ENCODE data around the gene HS6ST3.

Gene HS6ST3

DNA sequence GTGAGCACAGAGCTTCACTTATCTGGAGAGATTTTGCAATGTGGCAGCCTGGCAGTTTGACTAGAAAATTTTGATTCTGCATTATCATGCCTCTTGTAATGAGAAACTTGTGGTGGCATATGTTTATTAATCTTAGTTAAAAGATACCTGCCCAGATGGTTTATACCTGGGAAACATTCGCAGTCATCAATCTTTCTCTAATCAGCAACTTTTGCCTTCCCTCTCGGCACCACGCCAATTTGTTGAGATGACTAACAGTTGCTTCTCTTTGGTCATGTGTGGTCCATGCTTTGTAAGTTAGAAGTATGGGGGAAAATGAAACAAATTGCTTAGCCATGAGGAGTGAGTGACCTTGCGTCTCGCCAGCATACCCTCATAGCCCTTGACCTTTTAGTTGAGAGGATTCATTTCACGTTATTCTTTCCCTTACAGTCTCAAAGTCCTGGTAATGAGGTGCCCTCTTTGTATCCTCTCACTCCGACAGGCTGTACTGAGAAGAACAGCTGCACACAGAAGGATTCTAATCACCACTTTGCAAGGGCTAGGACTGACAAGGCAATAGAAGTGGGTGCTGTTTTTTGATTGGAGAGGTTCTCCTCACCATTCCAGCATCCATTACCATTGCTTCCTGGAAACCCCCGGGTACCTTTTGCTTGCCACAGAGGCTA is 703.0 kb downstream of the HS6ST3 start:
- DNase-seq (ENCODE audit: low read depth) = no peak

DNA sequence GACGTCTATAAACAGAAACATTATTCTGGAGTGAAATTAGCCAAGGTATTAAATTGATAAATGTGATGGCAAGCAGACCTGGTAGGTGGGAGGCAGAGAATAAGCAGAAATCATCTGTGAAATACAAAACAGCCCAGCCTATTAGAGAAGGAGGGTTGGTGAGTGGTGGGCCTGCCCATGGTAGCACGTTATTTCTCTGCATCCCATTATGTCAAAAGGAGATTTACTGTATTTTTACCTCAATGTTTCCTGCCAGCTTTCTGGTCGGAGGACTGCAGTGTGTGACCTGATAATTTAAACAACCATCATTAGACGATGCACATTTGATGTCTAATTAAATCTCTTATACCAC is 703.5 kb downstream of the HS6ST3 start:
- DNase-seq (ENCODE audit: low read depth) = no peak

DNA sequence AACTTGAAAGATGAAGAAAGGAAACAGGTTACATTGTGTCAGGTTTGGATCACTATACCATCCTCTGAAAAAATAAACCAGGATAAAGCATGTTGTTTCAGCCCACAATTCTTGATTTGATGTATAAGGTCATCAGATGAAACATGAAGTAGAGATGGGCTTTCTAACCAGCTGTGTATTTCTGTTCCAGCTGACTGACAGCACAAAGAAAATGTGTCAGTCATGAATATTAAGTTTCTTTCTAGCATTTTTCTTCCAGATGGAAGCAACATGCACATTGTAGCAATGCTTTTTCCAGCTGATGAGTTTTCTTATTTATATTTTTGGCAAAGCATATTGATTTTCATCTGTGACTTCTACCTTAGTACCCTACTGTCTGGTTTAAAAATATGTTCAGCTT is 704.8 kb downstream of the HS6ST3 start:
- DNase-seq (ENCODE audit: low read depth) = no peak

DNA sequence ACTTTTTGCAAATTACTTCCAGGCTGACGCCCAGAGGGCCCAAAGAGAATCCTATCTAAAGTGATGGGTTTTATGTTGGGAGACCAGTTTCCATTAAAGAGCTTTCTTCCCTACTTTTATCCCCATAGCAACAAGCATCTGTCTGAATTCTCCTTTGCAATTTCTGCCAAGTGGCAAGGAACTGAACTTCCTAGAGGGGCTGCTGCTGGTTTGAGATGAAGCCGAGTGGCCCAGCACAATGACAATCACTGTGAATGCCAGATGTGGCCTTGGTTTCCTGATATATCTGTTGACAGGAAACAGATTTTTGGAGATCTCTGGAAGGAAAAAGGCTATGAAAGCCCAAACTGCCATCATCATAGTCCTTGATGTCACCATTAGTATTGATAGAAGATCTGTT is 705.8 kb downstream of the HS6ST3 start:
- DNase-seq (ENCODE audit: low read depth) = no peak

DNA sequence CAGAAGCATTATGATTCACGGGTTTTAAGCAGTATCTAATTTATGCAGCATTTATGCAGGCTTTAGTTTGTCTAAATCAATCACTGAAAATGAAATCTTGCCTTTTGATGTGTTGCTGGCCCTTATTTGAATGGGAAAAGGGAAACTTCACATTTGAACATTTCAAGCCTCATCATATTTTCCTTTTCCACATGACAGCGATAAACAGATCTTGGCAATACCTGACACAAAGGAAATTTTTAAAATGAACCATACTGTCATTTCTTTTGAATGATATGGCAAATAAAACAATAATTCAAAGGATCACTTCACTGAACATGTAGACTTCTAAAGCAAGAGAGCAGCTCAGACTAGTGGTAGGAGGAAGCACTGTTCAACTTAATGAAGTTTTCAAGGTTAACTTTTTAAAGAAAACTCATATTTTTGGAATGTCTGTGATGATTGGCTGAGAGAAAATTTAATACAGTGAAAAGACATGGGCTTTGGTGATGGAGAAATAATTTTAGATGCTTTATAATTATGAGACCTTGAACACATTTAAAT is 706.3 kb downstream of the HS6ST3 start:
- DNase-seq (ENCODE audit: low read depth) = no peak

DNA sequence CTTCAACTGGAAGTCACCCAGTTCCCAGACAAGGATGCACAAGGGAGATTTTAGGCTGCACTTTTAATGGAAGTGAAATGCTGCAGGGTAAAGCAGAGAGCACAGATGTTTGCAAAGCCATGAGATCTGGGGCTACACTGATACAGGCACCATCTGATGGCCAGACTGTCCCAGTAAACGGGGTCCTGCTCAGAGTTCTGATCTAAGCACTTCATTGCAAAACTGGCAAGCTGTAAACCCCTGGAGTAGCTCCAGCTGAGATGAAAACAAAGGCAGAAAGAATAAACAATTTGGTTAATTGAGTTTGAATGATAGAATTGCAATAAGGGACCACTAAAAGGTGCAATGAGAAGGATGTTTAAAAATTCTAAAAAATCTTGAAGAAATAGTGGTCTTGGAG is 707.2 kb downstream of the HS6ST3 start:
- no peak for DNase-seq (ENCODE audit: low read depth)

DNA sequence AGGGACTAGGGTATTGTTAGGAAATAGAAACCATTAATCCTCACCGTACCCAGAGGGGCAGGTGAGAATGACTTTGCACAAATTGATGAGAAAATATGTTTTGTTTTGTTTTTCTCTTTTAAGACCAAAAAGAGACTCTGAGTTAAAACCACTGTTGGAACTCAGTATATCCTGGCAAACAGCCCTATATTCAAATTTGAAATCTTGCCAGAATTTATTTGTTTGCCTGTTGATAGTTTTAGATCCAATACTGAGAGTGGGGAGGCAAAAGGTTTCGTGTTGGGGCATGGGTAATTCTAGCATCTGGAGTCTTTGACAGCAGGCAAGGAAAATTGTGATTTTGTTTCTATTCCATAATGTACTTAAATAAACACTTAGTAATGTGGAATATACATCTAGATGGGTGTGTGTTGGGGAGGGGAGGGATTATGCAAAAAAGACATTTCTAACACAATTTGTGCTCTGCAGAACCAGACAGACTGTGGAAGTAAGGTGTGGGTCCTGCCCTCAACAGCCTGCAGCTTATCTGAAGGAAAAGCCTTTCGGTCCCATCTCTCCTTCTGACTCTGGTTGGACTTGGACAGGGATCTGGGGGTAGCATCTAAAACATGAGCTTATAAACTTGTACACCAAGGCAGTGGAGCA is 713.7 kb downstream of the HS6ST3 start:
- DNase-seq (ENCODE audit: low read depth) = no peak

DNA sequence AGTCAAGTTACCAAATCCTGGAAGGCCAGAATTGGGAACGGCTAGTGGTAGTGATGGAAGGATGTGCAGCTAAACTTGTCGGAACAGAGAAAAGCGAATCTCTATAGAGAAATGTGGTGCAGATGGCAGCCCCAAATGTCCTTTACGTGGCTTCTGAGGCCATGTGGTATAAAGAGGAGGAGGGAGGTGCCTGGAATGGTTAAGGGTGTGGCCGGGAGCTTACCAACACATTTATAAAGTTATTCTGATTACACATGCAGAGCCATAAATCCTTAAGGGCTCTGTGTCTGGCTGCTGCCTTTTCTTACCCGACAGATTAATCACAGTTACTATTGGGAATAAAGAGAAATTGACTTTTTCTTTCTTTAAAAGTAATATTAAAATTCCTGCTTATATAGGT is 714.3 kb downstream of the HS6ST3 start:
- no peak for DNase-seq (ENCODE audit: low read depth)

DNA sequence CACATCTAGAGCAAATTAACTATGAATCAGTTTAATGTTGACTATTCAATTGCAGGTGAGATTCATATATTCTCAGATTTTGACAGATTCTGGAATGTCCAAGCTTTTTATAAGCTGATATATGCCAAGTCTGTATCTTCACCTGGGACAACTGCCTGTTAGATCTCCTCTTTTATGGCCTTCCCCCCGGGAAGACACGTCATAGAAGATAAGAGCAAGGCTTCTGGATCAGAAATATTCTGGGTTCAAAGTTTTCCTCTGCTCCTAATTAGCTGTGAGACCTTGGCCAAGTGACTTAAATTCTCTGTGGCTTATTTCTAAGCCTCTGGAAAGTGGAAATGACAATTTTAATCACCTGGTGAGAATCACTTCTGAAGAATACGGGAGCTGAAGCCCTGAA is 716.8 kb downstream of the HS6ST3 start:
- no peak for DNase-seq (ENCODE audit: low read depth)

DNA sequence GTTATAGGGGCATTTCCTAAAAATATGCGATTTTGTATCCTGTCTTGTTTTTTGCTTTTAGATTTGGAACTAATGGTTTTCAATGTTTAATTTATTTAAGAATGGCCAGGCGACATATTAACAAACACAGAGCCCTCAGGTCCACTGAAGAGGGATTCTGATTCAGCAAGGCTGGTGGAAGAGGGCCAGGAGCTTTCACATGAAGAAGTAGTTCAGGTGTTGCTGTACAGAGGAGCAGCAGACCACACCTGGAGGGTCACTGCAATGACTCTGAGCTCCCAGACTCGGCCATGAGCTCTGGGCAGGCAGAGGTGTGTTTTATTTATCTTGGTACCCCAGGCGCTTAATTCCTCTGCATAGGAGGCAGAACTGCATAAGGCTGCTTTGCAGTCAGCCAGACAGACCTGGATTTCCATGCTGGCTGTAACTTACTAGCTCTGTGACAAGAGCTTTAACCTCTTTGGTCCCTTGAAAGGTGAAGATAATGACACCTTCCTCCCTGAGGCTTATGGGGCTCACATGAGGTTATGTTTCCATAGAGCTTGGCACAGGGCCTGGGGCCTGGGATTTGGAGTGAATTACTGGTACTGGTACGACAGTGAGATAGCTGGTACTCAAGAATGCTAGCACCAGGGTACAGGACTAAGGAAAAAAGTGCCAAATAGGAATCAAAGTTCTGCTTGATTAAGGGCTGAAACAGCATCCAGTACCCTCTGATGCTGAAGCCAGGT is 719.6 kb downstream of the HS6ST3 start:
- DNase-seq (ENCODE audit: low read depth) = no peak

DNA sequence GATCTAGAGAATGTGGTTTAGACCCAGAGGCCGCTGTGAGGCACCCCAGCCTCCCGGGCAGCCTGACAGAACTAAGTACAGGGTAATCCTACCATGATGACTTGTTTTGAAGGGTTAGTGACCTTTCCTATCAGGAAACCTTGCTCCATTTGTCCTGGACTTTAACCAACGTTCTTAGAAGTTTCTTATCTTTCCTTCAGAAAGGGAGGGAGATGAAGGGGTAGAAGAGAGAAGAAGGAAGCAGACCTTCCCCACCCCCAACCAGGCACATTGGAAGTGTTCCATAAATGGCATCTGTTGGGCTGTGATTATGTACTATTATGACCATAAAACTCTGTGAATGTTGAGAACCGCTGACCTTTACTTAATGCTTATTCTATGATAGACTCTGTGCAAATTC is 720.2 kb downstream of the HS6ST3 start:
- DNase-seq (ENCODE audit: low read depth) = no peak

DNA sequence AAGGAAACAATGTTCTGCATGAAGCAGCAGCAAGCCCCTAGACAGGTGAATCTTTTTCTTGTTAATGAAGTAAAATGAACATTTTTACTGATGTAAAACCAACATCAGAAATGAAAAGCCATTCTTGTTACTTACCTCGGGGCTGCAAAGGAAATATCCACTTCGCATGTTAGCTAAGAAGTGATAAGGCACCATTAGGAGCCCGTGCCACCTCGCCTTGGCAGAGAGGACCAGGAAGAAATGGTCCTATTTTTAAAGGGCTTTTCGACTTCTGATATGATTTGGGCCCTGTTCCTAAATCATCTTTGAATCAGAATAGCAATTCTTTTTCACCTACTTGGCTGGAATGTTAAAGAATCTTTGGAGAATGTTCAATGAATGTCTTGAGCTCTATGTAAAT is 721.1 kb downstream of the HS6ST3 start:
- DNase-seq (ENCODE audit: low read depth) = no peak

DNA sequence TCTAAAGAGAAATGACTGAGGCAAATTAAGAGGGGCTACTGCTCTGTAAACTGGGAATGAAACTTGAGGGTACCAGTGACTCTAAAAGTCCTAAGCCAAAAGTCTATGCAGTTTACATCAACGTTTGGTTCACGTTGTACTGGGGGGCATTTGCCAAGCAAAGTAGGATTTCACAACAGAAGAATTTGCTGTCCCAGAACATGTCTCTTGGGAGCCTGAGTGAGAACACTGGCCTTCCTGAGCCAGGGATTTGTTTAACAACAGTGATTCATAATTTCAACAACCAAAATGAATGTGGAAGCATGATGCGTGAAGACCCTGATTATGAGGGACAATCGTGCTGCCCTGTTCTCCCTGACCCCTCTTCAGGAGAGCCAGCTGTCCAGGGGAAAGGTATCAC is 726.4 kb downstream of the HS6ST3 start:
- no peak for DNase-seq (ENCODE audit: low read depth)

DNA sequence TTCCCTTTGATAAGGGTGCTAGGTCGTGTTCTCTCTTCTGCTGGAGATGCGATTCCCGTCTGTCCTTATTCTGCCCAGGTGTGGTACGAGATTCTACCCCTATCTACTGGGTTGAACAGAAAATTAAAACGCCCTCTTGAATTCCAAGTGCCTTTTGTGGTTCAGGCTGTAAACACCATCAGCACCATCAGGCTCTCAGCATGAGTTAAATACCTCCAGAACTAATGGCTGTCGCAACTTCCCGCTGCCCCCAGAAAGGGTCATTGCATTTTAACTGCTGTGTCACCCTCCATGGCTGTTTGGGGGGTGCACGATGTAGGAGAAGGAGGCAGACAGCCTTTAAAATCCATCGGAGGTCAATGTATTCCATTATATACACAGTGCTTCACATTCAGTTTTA is 727.0 kb downstream of the HS6ST3 start:
- no peak for DNase-seq (ENCODE audit: low read depth)

DNA sequence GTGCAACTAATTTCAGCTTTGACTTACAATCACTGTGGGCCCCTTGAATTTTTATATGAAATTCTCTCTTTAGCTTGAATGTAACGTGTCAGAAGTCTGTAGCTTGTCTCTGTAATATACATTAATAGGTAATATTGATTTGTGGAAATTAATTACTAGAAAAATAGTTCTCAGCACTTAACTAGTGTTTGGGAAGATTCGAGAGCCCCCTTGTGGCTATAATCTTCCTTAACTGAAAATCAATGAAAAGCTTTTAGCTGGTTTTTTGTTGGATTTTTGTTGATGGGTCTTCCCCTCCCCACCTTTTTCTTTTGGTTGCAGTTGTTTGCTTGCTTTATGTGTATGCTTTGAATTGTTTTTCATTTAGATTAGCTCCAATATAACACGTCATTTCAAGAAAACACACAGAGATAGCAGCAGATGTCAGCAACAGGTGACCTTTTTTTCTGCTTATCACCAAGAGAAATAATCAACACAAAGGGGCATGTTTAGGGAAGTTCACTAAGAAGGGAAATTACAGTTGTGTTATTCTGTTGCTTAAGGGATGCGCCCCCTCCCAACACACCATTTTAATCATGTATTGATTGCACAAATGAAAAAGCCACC is 727.5 kb downstream of the HS6ST3 start:
- DNase-seq (ENCODE audit: low read depth) = no peak

DNA sequence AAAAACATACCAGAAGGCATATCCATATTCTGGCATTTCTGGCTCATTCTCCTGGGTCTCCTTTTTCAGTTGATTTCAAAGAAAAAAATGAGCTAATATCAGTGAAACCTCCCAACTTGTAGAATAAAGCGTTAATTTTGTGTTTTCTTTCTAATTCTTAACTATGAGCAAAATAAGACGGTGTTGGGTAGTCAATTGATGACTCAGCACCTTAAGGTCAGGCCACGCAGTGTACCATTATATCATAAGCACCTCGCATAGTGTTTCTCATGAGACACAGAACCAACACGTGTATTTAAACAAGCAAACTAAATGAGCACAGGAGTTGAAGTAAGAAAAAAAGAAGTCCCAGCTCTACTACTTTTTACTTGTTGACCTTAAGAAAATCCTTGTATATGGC is 729.5 kb downstream of the HS6ST3 start:
- no peak for DNase-seq (ENCODE audit: low read depth)

DNA sequence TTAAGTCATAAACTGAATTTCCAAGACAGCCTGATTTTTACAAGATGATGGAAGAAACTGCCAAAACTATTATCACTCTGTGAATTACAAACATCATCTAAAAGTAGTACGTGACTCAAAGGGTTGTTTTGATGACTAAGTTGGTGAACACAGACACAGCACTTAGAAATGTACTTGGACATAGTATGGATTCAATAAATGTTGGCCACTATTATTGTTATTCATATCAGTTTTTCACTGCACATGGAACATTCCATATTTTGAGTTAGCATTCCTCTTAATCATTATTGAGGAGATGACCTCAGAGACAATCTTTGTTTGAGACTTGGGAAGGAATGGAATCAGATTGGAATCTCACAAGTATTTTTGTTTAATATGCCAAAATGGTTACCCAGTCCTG is 731.5 kb downstream of the HS6ST3 start:
- no peak for DNase-seq (ENCODE audit: low read depth)

DNA sequence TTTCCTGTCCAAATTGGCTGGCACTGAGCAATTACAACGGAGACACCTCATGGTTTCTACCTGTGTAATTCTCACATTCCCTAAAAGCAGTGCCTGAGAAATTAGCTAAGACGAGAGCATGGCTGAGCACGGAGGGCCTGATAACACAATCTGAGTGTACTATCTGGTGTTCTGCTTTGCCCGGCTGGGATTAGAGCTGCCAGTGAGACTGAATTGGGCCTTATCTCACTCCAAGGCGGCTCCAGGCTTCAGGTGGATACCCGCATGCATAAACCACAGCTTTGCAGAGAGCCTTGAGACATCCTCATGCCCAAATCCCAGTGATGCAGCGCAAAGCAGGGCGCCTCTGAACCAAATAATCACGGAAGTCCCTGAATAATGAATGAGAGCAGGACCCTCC is 732.1 kb downstream of the HS6ST3 start:
- DNase-seq (ENCODE audit: low read depth) = no peak

DNA sequence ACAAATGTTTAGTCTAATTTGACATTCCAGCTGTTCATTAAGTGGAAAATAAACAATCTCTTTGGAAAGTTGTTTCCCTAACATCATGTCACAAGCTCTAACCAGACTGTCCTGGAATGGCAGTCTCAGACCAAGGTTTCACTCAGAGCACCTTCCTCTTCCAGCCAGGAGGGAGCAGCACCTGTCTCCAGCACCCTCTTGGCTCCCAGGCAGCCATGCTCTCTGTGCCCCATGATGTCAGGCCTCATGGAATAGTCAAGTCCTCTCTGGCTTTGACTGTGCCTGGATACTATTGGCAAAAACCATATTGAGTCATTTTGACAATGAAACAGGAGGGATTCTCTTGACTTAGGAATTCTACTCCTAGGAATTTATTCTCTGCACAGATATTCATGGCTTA is 733.0 kb downstream of the HS6ST3 start:
- no peak for DNase-seq (ENCODE audit: low read depth)

DNA sequence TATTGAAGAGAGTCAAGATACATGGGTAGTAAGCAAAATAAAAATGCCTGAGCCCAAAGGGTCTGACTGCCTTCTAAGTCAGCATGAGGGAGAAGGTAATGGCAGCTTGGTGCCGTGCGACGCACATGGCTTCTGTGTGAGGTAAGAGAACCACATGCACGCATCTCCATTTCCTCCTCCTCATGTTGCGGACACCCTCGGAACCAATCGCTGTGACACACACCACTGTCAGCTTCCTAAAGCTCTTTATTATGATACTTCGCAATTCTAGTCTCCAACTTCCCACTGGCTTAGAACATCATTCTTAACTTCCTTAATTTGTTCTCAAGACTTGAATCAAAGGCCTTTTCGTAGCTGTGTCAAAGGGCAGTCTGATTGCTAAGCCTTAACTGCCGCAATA is 734.2 kb downstream of the HS6ST3 start:
- DNase-seq (ENCODE audit: low read depth) = no peak

DNA sequence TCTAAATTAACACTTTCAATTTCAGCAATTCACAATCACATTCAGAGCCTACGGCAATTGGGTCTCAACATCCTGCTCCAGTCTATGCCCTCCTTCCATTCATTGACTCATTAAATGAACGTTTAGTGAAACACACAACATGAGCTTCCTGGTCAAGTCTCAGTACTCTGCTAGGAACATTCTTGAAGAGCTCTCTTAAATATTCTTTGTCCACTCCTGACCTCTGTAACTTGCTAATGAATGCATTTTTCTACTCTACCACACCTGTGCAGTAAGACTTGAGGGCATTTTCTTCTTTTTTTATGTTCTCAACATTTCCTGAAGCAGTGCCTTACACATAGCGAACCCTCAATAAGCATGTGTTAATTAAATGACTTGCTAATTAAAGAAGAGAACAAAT is 735.7 kb downstream of the HS6ST3 start:
- no peak for DNase-seq (ENCODE audit: low read depth)

DNA sequence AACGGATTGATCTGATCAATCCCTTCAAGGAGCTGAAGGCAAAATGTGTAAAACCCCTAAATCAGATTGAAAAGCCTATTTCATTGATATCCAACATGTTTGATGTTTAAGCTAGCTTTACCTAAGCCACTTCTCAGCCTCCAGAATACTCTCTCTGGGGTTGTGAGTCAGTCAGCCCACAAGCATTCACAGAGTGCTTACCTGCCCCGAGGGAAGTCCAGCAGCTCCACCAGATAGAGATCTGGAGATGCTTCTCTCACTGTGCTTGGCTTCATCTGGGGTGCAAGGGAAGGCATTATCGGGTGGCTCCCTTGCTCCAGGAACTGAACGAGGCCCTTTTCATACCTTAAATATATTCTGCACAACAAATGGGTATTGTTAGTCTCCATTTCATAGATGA is 744.7 kb downstream of the HS6ST3 start:
- no peak for DNase-seq (ENCODE audit: low read depth)

DNA sequence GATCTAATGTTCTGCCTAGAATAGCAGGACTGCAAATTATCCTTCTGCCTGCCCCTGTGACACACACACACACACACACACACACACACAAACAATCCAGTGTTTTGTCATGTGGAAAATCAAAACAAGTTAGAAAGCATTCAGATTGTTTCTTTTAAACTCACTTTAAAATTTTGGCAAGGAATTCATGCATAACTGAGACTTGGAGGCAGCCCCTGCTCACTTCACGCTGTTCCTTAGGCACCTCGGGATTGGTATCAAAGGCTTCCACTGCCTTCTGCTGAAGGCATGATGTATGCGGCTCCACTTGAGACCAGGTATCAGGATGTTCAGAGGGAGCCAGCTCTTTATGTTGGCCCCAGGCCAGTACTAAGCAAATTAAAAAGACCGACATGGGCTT is 745.6 kb downstream of the HS6ST3 start:
- no peak for DNase-seq (ENCODE audit: low read depth)

Measured in activated T-helper 1 cell treated with Interleukin-2 at 50 U/mL for 16 hours (primary cell).